ENCODE results near the gene RALBP1. TPM values are rescaled to one million over a fixed set of nuclear protein-coding genes. Genes with fewer than 3 reads are reported as not detected.

Gene RALBP1
- total RNA-seq, 1 donor from 2014 or later = 42.2 TPM

DNA sequence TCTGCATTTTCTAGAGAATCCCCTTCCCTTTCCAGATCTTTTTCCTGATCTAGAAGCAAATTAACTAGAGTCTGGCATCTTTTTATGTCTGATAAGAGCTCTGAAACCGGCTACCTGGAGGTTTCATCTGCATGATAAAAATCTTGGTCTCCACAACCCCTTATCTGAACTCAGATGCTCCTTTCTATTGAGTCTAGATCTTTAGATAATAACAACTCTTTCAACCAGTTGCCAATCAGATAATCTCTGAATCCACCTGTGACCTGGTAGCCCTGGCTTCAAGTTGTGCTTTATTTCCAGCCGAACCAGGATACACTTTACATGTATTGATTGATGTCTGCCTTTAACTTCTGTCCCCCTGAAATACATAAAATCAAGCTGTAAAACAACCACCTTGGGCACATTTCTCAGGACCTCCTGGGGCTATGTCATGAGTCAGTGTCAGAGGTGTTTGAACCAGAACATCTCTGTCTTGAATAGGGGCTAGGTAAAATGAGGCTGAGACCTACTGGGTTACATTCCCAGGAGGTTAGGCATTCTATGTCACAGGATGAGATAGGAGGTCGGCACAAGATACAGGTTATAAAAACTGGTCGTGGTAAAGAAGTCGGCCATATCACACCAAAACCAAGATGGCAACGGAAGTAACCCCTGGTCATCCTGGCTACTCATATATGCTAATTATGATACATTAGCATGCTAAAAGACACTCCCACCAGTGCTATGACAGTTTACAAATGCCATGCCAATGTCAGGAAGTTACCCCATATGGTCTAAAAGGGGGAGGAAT, 20.8 kb downstream of the RALBP1 start:
- H3K4me3 Mint-ChIP-seq (ENCODE audit: low read depth) = no peak overlapping the region
- H3K4me1 Mint-ChIP-seq (ENCODE audit: low read depth) = peaks cover 15% of the 10 kb centered on the region
- H3K27ac Mint-ChIP-seq = no peak overlapping the region
- H3K36me3 Mint-ChIP-seq (ENCODE audit: insufficient read depth) = peaks cover 20% of the 10 kb centered on the region
- H3K9me3 Mint-ChIP-seq (ENCODE audit: low read depth) = peaks cover 4% of the 10 kb centered on the region
- H3K27me3 Mint-ChIP-seq = no peaks in the 10 kb centered on the region
- no peak for DNase-seq (ENCODE audit: low spot score, unreplicated experiment)
- TF ChIP-seq, protein P1, sequence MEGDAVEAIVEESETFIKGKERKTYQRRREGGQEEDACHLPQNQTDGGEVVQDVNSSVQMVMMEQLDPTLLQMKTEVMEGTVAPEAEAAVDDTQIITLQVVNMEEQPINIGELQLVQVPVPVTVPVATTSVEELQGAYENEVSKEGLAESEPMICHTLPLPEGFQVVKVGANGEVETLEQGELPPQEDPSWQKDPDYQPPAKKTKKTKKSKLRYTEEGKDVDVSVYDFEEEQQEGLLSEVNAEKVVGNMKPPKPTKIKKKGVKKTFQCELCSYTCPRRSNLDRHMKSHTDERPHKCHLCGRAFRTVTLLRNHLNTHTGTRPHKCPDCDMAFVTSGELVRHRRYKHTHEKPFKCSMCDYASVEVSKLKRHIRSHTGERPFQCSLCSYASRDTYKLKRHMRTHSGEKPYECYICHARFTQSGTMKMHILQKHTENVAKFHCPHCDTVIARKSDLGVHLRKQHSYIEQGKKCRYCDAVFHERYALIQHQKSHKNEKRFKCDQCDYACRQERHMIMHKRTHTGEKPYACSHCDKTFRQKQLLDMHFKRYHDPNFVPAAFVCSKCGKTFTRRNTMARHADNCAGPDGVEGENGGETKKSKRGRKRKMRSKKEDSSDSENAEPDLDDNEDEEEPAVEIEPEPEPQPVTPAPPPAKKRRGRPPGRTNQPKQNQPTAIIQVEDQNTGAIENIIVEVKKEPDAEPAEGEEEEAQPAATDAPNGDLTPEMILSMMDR (IDR thresholded peaks at IDR 0.05; ENCODE audit: unreplicated experiment) = no peak

DNA sequence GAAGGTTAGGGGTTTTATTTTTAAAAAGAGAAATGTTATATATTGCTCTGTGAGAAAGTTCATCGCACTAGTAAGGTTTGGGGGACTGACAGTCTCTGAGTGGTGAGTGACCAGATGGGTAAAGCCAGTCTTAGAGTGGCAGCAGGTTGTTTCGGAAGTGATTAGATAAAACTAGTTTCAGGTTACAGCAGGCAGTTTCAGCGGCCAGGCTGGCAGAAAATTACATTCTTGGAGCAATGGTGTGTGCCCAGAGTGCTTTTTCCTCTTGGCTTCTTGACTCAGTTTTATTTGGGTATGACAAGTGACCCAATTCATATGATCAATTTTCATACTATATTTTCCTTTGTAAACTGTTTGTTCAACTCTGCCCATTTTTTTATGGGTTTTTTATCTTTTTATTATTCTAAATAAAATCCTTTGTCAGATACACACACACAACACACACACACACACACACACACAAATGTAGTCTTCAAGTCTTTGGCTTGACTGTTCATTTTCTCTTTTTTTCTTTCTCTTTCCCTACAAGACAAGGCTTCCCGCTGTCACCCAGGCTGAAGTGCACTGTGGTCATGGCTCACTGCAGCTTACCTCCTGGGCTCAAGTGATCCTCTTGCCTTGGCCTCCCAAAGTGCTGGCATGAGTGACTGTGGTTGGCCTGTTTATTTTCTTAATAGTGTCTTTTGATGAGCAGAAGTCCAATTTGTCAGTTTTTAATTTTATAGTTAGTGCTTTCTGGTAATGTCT, 30.9 kb downstream of the RALBP1 start:
- Mint-ChIP-seq H3K4me3 (ENCODE audit: low read depth) (peak overlapping the region; percentile 24), H3K27me3 (no peaks in the 10 kb centered on the region), H3K9me3 (ENCODE audit: low read depth) (peaks cover 13% of the 10 kb centered on the region), H3K27ac (peak overlapping the region; percentile 85), H3K36me3 (ENCODE audit: insufficient read depth) (peaks cover 20% of the 10 kb centered on the region), H3K4me1 (ENCODE audit: low read depth) (peaks cover 21% of the 10 kb centered on the region)
- no peak for DNase-seq (ENCODE audit: low spot score, unreplicated experiment)
- TF ChIP-seq, protein P1 (IDR thresholded peaks at IDR 0.05; ENCODE audit: unreplicated experiment) = no peak

DNA sequence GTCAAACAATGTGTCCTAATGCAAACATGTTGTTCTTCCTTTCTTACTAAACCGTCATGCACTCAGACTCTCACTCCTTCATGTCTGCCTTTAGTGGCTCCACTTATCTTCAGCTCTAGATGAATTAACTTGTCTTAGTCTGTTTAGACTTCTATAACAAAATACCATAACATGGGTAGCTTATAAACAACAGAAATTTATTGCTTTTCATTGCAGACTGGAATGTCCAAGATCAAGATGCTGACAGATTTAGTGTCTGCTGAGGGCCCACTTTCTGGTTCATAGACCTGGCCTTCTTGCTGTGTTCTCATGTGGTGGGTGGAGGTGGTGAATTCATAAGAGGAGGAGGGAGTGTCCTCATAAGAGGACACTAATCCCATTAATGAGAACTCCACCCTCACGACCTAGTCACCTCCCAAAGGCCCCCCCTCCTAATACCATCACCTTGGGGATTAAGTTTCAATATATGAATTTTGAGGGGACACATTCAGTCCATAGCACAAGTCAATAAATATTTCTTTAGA, 32.3 kb downstream of the RALBP1 start:
- Mint-ChIP-seq H3K27me3 (no peaks in the 10 kb centered on the region), H3K4me1 (ENCODE audit: low read depth) (peaks cover 21% of the 10 kb centered on the region), H3K9me3 (ENCODE audit: low read depth) (peaks cover 8% of the 10 kb centered on the region), H3K27ac (no peak overlapping the region), H3K4me3 (ENCODE audit: low read depth) (no peak overlapping the region), H3K36me3 (ENCODE audit: insufficient read depth) (peaks cover 10% of the 10 kb centered on the region)
- TF ChIP-seq, protein P1 (IDR thresholded peaks at IDR 0.05; ENCODE audit: unreplicated experiment) = no peak
- no peak for DNase-seq (ENCODE audit: low spot score, unreplicated experiment)

DNA sequence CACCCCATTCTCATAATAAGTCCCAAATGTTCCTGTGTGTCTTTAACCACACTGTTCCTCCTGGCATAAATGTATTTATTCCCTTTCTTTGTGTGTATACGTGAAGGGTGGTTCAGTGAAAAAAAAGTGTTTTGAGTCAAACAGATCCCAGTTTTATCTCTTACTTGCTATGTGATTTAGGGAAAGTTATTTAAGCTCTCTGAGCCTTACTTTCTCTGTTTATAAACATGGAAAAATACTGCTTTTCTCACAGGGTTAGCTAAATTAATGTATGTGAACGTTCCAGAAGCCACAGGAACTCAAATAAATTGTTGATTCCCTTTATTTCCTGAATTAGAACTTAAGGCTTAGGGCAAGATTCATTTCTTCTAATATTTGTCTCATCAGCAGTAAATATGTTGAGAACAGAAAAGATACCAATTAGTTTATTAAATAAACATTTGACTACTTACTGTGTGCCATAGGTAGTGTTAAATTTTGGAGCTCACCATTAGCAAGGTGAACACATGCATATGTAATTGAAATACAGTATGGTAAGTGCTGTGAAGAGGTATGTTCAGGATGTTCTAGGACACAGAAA, 33.2 kb downstream of the RALBP1 start:
- Mint-ChIP-seq H3K4me3 (ENCODE audit: low read depth) (no peak overlapping the region), H3K9me3 (ENCODE audit: low read depth) (no peaks in the 10 kb centered on the region), H3K4me1 (ENCODE audit: low read depth) (peaks cover 21% of the 10 kb centered on the region), H3K27ac (no peak overlapping the region), H3K27me3 (no peaks in the 10 kb centered on the region), H3K36me3 (ENCODE audit: insufficient read depth) (peaks cover 3% of the 10 kb centered on the region)
- TF ChIP-seq, protein P1 (IDR thresholded peaks at IDR 0.05; ENCODE audit: unreplicated experiment) = no peak
- DNase-seq (ENCODE audit: low spot score, unreplicated experiment) = no peak

DNA sequence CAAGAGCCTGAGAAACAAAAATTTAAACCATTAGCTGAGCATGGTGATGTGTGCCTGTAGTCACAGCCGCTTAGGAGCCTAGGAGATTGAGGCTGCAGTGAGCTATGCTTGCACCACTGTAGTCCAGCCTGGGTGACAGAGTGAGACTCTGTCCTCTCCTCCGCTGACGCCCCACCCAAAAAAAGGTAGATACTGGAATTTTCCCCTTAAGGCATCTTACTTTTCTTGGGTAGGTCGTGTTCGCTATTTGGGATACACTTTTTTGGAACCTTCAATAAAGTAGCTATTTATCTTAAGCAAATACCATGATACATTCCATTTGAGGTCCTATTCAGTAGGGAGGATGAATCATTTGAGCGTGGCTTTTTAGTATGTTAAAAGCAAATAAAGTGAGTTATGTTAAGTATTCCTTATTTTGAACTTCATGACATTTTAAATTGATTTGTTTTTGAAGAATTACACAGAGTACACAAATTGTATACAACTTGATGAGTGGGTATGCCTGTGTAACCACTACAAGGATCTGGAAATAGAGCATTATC, 38.7 kb downstream of the RALBP1 start:
- Mint-ChIP-seq H3K4me1 (ENCODE audit: low read depth) (no peaks in the 10 kb centered on the region), H3K36me3 (ENCODE audit: insufficient read depth) (peaks cover 5% of the 10 kb centered on the region), H3K4me3 (ENCODE audit: low read depth) (no peak overlapping the region), H3K9me3 (ENCODE audit: low read depth) (no peaks in the 10 kb centered on the region), H3K27ac (no peak overlapping the region), H3K27me3 (no peaks in the 10 kb centered on the region)
- DNase-seq (ENCODE audit: low spot score, unreplicated experiment) = no peak
- TF ChIP-seq, protein P1 (IDR thresholded peaks at IDR 0.05; ENCODE audit: unreplicated experiment) = no peak

Measured in progenitor cell of endocrine pancreas (in vitro differentiated cells).